HepG2 (cell line): ENCODE measurements around the gene SLC25A45. TPM values are rescaled to one million over a fixed set of nuclear protein-coding genes. Genes with fewer than 3 reads are reported as not detected.

Experiments
- KDM1A ChIP-seq: IDR thresholded peaks from 2 replicates; pipeline ENCODE4 v1.6.1; 2016; ENCODE audit warnings: missing compliant biosample characterization
- MATR3 ChIP-seq: sonication (generic); formaldehyde crosslinking; IDR thresholded peaks from 2 replicates; pipeline ENCODE4 v1.4.0; 2020; ENCODE audit warnings: missing genetic modification reagents
- SOX6 ChIP-seq, 2 experiments: fragments of 450-650 bp in 1 of 2; sonication (generic) in 1 of 2; formaldehyde crosslinking in 1 of 2; IDR thresholded peaks; 2 replicates each; pipeline versions ENCODE4 v1.4.0 to v1.6.1; 2017 to 2020; ENCODE audit warnings: antibody characterized with exemption in 1 of 2, mild to moderate bottlenecking in 1 of 2, missing genetic modification reagents in 1 of 2
- STAT5B ChIP-seq: sonication (generic); formaldehyde crosslinking; IDR thresholded peaks from 2 replicates; pipeline ENCODE4 v1.4.0; 2020; ENCODE audit warnings: missing genetic modification reagents
- ZNF761 ChIP-seq: sonication (generic); formaldehyde crosslinking; conservative IDR thresholded peaks from 2 replicates; pipeline ENCODE4 v1.4.0; 2020; ENCODE audit warnings: mild to moderate bottlenecking, missing genetic modification reagents
- polyA plus RNA-seq, 8 experiments: library from polyadenylated mRNA; depleted of rRNA in 3 of 8; stranded (reverse) in 7 of 8; unstranded in 1 of 8; fragments of >200 nt; fragmentation: Illumina TruSeq in 4 of 8; extraction: Trizol in 4 of 8; gene quantifications; 2 replicates each; pipeline versions ENCODE4 v1.2.1 to v1.2.3, GENCODE V29; 2011 to 2016; ENCODE audit warnings: low read depth in 4 of 8, missing spikeins in 1 of 8, mixed read lengths in 1 of 8; ENCODE audit not compliant: insufficient read depth in 1 of 8
- total RNA-seq, 5 experiments: library from RNA; depleted of rRNA; stranded (reverse); fragments of >200 nt; fragmentation: Illumina TruSeq; extraction: Trizol; gene quantifications; 2 replicates each; pipeline ENCODE4 v1.2.3, GENCODE V29; 2016; ENCODE audit warnings: low read depth in 1 of 5
- TF ChIP-seq, protein P1 (sequence below): IDR thresholded peaks from 2 replicates; pipeline ENCODE4 v1.6.1; 2016; ENCODE audit warnings: low read depth, missing genetic modification reagents, missing compliant biosample characterization
- TF ChIP-seq, protein P2 (sequence below): sonication (generic); formaldehyde crosslinking; IDR thresholded peaks from 2 replicates; pipeline ENCODE4 v1.8.1; 2023; ENCODE audit warnings: missing genetic modification reagents, inconsistent platforms, borderline replicate concordance

SLC25A45 gene
- total and polyA plus RNA-seq, 2 of the 13 experiments (the other 11 are each of a cell fraction or from before 2014, with no cell fraction given), result 1.2 to 3.4 TPM

DNA sequence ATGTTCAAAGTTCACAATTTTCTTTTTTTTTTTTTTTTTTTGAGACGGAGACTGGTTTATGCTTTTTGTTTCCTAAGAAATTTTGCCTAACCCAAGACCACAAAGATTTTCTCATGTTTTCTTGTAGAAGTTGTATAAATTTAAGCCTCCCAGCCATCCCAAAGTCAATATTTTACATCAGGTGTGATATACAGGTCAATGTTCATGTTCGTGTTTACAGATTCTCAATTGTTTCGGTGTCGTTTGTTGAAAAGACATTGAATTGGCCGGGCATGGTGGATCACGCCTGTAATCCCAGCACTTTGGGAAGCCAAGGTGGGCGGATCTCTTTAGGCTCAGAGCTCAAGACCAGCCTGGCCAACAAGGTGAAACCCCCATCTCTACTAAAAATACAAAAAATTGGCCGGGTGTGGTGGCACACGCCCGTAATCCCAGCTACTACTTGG, 19.4 kb upstream of the SLC25A45 start (continued):
- TF ChIP-seq, protein P1, sequence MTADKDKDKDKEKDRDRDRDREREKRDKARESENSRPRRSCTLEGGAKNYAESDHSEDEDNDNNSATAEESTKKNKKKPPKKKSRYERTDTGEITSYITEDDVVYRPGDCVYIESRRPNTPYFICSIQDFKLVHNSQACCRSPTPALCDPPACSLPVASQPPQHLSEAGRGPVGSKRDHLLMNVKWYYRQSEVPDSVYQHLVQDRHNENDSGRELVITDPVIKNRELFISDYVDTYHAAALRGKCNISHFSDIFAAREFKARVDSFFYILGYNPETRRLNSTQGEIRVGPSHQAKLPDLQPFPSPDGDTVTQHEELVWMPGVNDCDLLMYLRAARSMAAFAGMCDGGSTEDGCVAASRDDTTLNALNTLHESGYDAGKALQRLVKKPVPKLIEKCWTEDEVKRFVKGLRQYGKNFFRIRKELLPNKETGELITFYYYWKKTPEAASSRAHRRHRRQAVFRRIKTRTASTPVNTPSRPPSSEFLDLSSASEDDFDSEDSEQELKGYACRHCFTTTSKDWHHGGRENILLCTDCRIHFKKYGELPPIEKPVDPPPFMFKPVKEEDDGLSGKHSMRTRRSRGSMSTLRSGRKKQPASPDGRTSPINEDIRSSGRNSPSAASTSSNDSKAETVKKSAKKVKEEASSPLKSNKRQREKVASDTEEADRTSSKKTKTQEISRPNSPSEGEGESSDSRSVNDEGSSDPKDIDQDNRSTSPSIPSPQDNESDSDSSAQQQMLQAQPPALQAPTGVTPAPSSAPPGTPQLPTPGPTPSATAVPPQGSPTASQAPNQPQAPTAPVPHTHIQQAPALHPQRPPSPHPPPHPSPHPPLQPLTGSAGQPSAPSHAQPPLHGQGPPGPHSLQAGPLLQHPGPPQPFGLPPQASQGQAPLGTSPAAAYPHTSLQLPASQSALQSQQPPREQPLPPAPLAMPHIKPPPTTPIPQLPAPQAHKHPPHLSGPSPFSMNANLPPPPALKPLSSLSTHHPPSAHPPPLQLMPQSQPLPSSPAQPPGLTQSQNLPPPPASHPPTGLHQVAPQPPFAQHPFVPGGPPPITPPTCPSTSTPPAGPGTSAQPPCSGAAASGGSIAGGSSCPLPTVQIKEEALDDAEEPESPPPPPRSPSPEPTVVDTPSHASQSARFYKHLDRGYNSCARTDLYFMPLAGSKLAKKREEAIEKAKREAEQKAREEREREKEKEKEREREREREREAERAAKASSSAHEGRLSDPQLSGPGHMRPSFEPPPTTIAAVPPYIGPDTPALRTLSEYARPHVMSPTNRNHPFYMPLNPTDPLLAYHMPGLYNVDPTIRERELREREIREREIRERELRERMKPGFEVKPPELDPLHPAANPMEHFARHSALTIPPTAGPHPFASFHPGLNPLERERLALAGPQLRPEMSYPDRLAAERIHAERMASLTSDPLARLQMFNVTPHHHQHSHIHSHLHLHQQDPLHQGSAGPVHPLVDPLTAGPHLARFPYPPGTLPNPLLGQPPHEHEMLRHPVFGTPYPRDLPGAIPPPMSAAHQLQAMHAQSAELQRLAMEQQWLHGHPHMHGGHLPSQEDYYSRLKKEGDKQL (CRISPR knock-in tag), result no peak
- TF ChIP-seq, protein P2, sequence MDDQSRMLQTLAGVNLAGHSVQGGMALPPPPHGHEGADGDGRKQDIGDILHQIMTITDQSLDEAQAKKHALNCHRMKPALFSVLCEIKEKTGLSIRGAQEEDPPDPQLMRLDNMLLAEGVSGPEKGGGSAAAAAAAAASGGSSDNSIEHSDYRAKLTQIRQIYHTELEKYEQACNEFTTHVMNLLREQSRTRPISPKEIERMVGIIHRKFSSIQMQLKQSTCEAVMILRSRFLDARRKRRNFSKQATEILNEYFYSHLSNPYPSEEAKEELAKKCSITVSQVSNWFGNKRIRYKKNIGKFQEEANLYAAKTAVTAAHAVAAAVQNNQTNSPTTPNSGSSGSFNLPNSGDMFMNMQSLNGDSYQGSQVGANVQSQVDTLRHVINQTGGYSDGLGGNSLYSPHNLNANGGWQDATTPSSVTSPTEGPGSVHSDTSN (CRISPR knock-in tag), result no peak
- TF ChIP-seq SOX6 (IDR thresholded peaks at IDR 0.05) (no peak), SOX6 (CRISPR knock-in tag; IDR thresholded peaks at IDR 0.05) (peak; percentile 85), ZNF761 (CRISPR knock-in tag) (no peak), MATR3 (CRISPR knock-in tag) (no peak), KDM1A (no peak), STAT5B (CRISPR knock-in tag) (no peak)
